SH-SY5Y (cell line): ENCODE data around the gene EMP1.

Experiments used
- GATA2 ChIP-seq: IDR thresholded peaks from 2 replicates; pipeline ENCODE4 v1.6.1; 2011; ENCODE audit warnings: mild to moderate bottlenecking, low read depth, low read length
- GATA3 ChIP-seq: IDR thresholded peaks from 2 replicates; pipeline ENCODE4 v1.6.1; 2011; ENCODE audit warnings: low read depth, mild to moderate bottlenecking, low read length, moderate library complexity

DNA sequence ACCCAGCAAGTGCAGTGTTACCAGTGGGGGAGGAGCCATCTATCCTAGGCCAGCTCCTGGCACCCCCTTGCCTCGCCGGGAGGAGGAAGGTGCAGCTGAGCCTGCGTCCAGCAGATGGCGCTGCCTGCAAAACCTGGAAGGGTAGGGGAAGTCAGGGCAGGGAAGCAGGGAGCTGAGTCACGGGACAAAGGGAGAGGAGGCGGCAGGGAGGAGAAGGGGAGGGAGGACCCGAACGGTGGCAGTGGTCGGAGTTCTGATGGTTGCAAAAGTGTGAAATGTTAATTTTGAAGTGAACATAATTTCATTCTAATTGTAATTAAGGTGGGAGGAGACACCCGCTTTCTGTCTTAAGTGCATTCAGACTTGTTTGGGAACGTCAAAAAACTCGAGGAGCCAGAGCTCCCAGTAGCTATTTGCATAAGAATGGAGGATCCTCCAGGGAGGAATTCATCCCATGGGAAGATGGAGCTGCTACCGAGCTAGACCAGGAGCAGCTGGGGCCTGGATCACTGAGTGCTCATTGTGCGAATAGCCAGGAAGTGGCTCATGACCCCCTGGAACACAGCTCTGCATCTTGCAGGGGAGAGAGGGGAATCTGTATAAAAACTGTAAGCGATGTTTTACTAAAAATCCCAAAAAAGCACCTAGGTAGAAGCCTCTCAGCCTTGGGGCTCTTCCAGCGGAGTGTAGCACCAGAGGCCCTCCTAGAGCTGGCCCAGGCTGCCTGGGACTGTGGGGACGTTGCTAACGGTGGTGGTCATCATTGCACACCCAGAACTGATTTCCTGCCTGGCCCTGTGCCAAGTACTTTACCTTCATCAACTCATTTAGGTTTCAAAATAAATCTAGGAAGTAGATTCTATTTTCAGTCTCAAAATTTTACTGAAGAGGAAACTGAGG is 59.5 kb downstream of the EMP1 start:
- TF ChIP-seq GATA3, result no peak
- TF ChIP-seq GATA2, result no peak
